ENCODE data around the gene HDAC11.
"Not testable (repeated sequence)": the region's sequence is repeated elsewhere in the genome, so short reads cannot be mapped to it uniquely, and the experiment has no call there.

Gene HDAC11

DNA sequence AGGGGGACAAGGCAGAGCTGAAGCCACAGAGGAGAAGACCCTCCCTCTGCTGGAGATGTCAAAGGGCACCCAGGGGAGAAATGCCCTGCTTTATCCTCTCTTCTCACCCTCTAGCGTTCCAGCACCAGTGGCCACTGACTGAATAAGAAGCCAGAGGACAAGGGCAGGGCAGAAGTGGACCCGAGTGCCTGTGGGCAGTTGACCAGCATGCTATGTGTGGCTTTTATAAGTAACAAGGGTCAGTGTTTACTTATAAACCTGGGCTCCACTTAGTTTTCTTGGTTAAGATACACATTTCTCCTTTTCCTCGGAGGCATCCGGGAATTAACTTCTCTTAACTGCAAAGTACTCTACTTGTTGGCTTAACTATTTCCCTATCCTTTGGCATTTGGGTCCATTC lies 13.3 kb upstream of the HDAC11 start:
- no peak for DNase-seq (ENCODE audit: extremely low read depth in 1 of 2, low read depth in 1 of 2)

GRCh38 chr3:13470894-13471574 lies 9.1 kb upstream of the HDAC11 start:
- DNase-seq (ENCODE audit: extremely low read depth in 1 of 2, low read depth in 1 of 2): no peak

DNA sequence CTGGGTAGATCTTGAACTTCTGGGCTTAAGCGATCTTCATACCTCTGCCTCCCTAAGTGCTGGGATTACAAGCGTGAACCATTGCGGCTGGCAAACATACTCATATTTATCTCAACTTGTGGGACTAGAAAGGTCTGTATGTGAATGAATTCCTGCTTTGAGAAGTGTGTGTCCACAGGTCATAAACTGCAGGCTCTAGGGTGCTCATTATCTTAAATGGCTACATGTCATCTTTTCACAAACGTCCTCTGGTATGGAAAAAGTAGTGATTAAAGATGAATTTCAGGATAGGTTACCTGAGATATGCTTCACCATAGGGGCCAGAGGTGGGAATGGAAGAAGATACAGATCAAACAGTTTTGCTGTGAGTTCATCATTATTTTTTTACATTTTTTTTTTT lies 7.8 kb upstream of the HDAC11 start:
- no peak for DNase-seq (ENCODE audit: extremely low read depth in 1 of 2, low read depth in 1 of 2)

DNA sequence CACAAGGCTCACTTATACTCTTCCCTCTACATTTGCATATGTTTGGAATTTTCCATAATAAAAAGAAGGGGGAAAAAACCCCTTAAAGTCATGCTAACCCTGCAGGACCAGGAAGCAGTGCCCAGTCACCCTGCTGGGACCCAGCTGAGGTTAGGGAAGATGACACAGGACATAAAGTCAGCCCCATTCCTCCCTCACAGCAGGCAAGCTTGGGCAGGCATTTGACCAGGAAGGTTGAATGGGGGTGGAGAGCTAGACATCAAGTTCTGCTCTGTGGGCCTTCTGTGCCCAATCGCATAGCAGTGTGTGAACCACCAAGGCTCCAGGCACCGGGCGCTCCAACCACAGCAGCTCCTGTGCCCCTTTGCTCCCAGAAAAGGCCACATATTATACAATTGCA lies 7.1 kb upstream of the HDAC11 start:
- no peak for DNase-seq (ENCODE audit: extremely low read depth in 1 of 2, low read depth in 1 of 2)

DNA sequence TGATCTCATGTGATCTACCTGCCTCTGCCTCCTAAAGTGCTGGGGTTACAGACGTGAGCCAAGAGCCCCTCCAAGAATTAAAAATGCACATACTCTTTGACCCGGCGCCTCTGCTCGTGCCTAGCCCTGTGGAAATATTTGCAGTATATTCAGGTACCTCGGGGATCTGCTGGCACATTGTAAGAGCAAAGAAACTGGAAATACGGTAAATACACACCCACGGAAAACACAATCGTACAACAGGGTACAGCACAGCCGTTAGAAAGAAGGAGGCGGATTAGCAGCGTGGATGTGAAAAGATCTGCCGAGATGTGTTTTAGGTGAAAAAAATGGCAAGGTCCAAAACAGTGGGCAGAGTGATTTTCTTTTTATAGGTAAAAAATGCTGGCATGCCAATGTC lies 6.1 kb upstream of the HDAC11 start:
- DNase-seq (ENCODE audit: extremely low read depth in 1 of 2, low read depth in 1 of 2): no peak

- DNase-seq (ENCODE audit: extremely low read depth in 1 of 2, low read depth in 1 of 2): no peak
Measured at GRCh38 chr3:13474776-13475303, 5.3 kb upstream of the HDAC11 start.

DNA sequence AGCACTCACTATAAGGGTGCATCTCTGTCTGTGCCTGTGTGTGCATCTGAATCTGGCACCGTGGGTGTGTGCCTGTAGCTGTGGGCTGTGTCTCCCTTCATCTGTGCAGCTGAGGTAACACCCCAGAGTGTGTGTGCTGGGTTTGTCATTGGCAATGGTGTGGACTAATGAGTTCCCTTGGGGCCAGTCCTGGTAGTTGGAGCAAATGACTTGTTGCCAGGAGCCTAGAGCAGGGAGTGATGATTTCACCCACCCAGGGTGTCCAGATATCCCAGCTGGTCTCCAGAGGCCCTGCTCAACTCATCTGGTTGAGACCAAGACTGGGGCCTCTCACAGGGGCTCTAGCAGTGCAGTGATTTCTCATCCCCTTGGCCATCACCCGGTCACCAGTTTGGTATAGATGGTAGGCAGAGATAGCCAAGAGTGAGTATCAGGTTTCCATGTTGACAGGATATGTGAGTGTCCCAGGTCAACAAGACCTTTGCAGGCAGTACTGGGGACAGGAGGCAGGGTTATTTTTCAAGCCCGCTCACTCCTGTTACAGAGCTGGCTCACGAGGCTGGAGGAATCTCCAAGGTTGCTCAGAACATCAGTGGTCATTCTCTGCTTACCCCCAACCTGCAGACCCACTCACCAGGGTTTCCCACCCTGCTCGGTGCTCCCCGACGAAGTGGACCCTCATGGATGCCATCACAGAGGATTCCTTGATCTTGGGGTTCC lies 4.1 kb upstream of the HDAC11 start:
- no peak for DNase-seq (ENCODE audit: extremely low read depth in 1 of 2, low read depth in 1 of 2)

DNA sequence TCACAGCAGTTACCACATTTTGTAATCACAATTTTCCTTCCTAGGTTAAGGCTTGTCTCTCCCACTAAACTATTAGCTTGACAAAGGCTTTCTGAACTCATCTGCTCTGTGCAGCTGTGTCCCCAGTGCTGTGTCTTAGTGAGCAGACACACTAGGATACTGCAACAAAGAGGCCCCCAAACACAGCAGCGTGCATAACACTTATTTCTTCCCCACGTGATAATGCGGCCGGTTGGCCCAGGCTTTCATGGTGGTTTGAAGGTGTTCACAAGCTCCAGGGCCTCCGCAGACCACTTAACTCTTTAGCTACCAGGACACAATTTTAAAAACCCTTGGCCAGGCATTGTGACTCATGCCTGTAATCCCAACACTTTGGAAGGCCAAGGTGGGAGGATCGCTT lies 2.2 kb upstream of the HDAC11 start:
- DNase-seq (ENCODE audit: extremely low read depth in 1 of 2, low read depth in 1 of 2): no peak

- DNase-seq (ENCODE audit: extremely low read depth in 1 of 2, low read depth in 1 of 2): peak in 1 of 2 donors; percentile 15
Measured at GRCh38 chr3:13479332-13479581, 849 bp upstream of the HDAC11 start.

DNA sequence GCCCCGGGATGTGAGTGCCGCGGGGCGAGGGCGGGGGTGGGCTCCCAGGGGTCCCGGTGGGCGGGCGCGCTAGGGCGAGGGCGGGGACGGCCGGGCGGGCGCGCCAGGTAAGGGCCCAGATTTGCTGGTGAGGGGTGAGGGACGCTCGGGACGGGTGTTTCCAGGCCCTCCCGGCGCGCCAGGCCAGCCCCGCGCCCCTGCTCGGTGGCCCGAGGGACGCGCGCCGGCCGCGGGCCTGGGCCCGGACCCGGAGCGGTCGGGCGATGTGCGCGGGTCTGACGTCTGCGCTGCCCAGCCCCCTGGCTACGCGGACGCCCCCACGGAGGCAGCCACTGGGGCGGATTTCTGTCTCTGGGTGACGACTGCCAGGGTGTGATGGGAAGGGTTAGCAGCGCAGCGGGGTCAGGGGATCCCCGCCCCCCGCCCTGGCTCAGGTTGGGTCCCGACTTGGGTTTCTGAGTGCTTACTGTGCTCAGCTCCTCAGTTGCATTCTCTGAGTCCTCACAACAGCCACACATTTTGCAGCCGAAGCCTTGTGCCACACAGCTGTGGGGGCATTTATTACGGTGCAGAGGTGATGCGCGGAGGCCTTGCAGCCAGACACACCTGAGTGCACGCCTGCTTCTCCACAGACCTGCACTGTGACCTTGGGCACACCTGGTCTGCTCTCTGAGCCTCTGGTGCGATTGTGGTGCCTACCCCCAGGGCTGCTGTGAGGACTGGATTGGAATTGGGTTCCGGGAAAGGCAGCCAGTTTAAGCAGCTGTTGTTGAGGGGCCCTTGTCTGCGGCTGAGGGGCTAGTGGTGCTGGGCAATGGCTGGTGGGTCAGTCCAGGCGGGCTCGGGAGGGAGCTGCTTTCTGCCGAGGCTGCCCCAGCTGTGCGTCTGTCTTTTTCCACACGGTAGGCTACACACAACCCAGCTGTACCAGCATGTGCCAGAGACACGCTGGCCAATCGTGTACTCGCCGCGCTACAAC lies 523 bp downstream of the HDAC11 start:
- no peak for DNase-seq (ENCODE audit: extremely low read depth in 1 of 2, low read depth in 1 of 2)

GRCh38 chr3:13482106-13482690 lies 2.1 kb downstream of the HDAC11 start:
- DNase-seq (ENCODE audit: extremely low read depth in 1 of 2, low read depth in 1 of 2): no peak

DNA sequence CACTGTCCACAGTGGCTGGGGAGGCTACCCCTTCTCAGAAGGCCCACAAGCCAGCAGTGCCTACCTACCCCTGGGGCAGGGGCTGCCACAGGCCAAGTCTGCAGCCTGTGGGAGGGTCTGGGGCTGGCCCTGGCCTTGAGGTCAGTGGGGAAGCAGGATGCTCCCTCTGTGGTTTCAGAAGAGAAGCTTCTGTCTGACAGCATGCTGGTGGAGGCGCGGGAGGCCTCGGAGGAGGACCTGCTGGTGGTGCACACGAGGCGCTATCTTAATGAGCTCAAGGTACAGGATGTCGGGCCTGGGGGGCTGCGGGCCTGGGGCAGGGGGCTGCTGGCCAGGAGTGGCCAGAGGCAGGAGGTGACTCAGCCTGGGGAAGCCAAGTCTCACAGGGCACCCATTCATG lies 3.2 kb downstream of the HDAC11 start:
- no peak for DNase-seq (ENCODE audit: extremely low read depth in 1 of 2, low read depth in 1 of 2)

- no peak for DNase-seq (ENCODE audit: extremely low read depth in 1 of 2, low read depth in 1 of 2)
Measured at GRCh38 chr3:13483988-13484695, 4.0 kb downstream of the HDAC11 start.

- no peak for DNase-seq (ENCODE audit: extremely low read depth in 1 of 2, low read depth in 1 of 2)
Measured at GRCh38 chr3:13484851-13485590, 4.9 kb downstream of the HDAC11 start.

DNA sequence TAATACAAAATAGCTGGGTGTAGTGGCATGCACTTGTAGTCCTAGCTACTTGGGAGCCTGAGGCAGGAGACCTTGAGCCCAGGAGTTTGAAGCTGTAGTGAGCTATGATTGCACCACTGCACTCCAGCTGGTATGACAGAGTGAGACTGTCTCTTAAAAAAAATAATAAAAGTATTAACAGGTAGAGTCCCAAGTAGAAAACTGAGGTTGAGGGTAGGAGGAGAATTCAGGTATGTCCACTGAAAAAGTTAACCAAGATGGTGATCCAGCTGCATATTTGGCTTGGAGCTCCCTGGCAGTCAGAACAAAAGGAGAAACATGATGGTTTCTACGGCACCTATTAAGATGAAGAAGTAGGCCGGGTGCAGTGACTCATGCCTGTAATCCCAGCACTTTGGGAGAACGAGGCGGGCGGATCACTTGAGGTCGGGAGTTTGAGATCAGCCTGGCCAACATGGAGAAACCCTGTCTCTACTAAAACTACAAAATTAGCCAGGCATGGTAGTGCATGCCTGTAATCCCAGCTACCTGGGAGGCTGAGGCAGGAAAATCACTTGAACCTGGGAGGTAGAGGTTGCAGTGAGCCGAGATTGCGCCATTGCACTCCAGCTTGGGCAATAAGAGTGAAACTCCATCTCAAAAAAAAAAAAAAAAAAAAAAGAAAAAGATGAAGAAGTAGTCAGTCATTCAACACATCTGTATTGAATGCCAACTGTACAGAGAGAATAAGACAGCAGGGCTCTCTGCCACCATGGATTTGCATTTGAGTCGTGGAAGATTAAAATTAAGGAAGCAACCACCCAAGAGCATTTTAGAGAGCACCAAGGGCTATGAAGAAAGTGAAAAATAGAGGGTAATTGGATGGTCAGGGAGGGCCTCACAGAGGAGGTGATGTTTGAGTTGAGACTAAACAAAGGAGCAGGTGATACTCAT lies 5.8 kb downstream of the HDAC11 start:
- not testable (repeated sequence) for DNase-seq (ENCODE audit: extremely low read depth in 1 of 2, low read depth in 1 of 2)

- DNase-seq (ENCODE audit: extremely low read depth in 1 of 2, low read depth in 1 of 2): no peak
Measured at GRCh38 chr3:13487403-13487802, 7.3 kb downstream of the HDAC11 start.

- no peak for DNase-seq (ENCODE audit: extremely low read depth in 1 of 2, low read depth in 1 of 2)
Measured at GRCh38 chr3:13491206-13491974, 11.3 kb downstream of the HDAC11 start.

GRCh38 chr3:13492048-13492447 lies 11.9 kb downstream of the HDAC11 start:
- DNase-seq (ENCODE audit: extremely low read depth in 1 of 2, low read depth in 1 of 2): no peak
